ENCODE data around the gene CRACDL. TPM values are rescaled to one million over a fixed set of nuclear protein-coding genes. Genes with fewer than 3 reads are reported as not detected.

CRACDL gene
- polyA plus RNA-seq, 1 donor (not counting 4 experiments of a cell fraction or from before 2014, with no cell fraction given): 1.6 TPM

- no peak for DNase-seq (ENCODE audit: low read depth, low spot score)
- TF ChIP-seq CTCF (optimal IDR thresholded peaks at IDR 0.05 in 1 of 3, IDR thresholded peaks at IDR 0.05 in 1 of 3, conservative IDR thresholded peaks at IDR 0.05 in 1 of 3; ENCODE audit: extremely low read depth in 1 of 3, insufficient read depth in 2 of 3, low read length in 3 of 3): no peak
- no peak for TF ChIP-seq EZH2 (IDR thresholded peaks at IDR 0.05; ENCODE audit: low read length)
- Histone ChIP-seq H4K20me1 (ENCODE audit: control insufficient read depth, extremely low read depth, insufficient read depth, low read length) (no peaks in the 10 kb centered on the region), H3K27ac (ENCODE audit: control insufficient read depth, insufficient read depth, low read length) (no peak overlapping the region), H3K9me3 (ENCODE audit: control insufficient read depth, low read depth, low read length) (no peaks in the 10 kb centered on the region), H3K9me1 (ENCODE audit: control insufficient read depth, extremely low read depth, insufficient read depth, low read length) (no peaks in the 10 kb centered on the region), H3K4me3 (ENCODE audit: control insufficient read depth in 2 of 3, extremely low read depth in 1 of 3, insufficient read depth in 2 of 3, low read depth in 1 of 3, low read length in 3 of 3) (no peak overlapping the region), H3K27me3 (ENCODE audit: control insufficient read depth, extremely low read depth, insufficient read depth, low read length) (peaks cover 5% of the 10 kb centered on the region), H3K79me2 (ENCODE audit: control insufficient read depth, insufficient read depth, low read length) (no peaks in the 10 kb centered on the region), H3K4me1 (ENCODE audit: control insufficient read depth, extremely low read depth, insufficient read depth, low read length) (no peaks in the 10 kb centered on the region), H3K9ac (ENCODE audit: control insufficient read depth, extremely low read depth, insufficient read depth, low read length) (no peak overlapping the region), H2AFZ (ENCODE audit: control insufficient read depth, low read length) (no peak overlapping the region), H3K36me3 (ENCODE audit: control insufficient read depth in 2 of 2, extremely low read depth in 1 of 2, insufficient read depth in 2 of 2, low read length in 2 of 2) (peaks cover 0 to 2% of the 10 kb centered on the region in 2 experiments), H3K4me2 (ENCODE audit: control insufficient read depth, extremely low read depth, insufficient read depth, low read depth, low read length) (no peak overlapping the region)
- FAIRE-seq: no peak
- dilution Hi-C loops (cut with MboI; ENCODE audit: extremely low pct_ligation_motif_present, low sequenced_read_pairs): no loop called here
Measured at GRCh38 chr2:98819231-98819766, 116.7 kb downstream of the CRACDL start.

- no peak overlapping the region for H2AFZ ChIP-seq (ENCODE audit: control insufficient read depth, low read length)
- DNase-seq (ENCODE audit: low read depth, low spot score) (no peak), FAIRE-seq (no peak)
- H3K9me1 ChIP-seq (ENCODE audit: control insufficient read depth, extremely low read depth, insufficient read depth, low read length): no peaks in the 10 kb centered on the region
- H3K36me3 ChIP-seq (ENCODE audit: control insufficient read depth in 2 of 2, extremely low read depth in 1 of 2, insufficient read depth in 2 of 2, low read length in 2 of 2): peaks cover 0 to 2% of the 10 kb centered on the region in 2 experiments
- dilution Hi-C loops (cut with MboI; ENCODE audit: extremely low pct_ligation_motif_present, low sequenced_read_pairs): no loop called here
- no peak overlapping the region for H3K4me3 ChIP-seq (ENCODE audit: control insufficient read depth in 2 of 3, extremely low read depth in 1 of 3, insufficient read depth in 2 of 3, low read depth in 1 of 3, low read length in 3 of 3)
- no peaks in the 10 kb centered on the region for H4K20me1 ChIP-seq (ENCODE audit: control insufficient read depth, extremely low read depth, insufficient read depth, low read length)
- no peaks in the 10 kb centered on the region for H3K4me1 ChIP-seq (ENCODE audit: control insufficient read depth, extremely low read depth, insufficient read depth, low read length)
- H3K9me3 ChIP-seq (ENCODE audit: control insufficient read depth, low read depth, low read length): no peaks in the 10 kb centered on the region
- H3K79me2 ChIP-seq (ENCODE audit: control insufficient read depth, insufficient read depth, low read length): no peaks in the 10 kb centered on the region
- H3K27ac ChIP-seq (ENCODE audit: control insufficient read depth, insufficient read depth, low read length): no peak overlapping the region
- no peak for TF ChIP-seq CTCF (optimal IDR thresholded peaks at IDR 0.05 in 1 of 3, IDR thresholded peaks at IDR 0.05 in 1 of 3, conservative IDR thresholded peaks at IDR 0.05 in 1 of 3; ENCODE audit: extremely low read depth in 1 of 3, insufficient read depth in 2 of 3, low read length in 3 of 3)
- no peak for TF ChIP-seq EZH2 (IDR thresholded peaks at IDR 0.05; ENCODE audit: low read length)
- H3K9ac ChIP-seq (ENCODE audit: control insufficient read depth, extremely low read depth, insufficient read depth, low read length): no peak overlapping the region
- no peak overlapping the region for H3K4me2 ChIP-seq (ENCODE audit: control insufficient read depth, extremely low read depth, insufficient read depth, low read depth, low read length)
- peaks cover 5% of the 10 kb centered on the region for H3K27me3 ChIP-seq (ENCODE audit: control insufficient read depth, extremely low read depth, insufficient read depth, low read length)
Measured at GRCh38 chr2:98818164-98818563, 117.9 kb downstream of the CRACDL start.

Measured in keratinocyte (primary cell).